Vagina (tissue), 2 donors: ENCODE measurements around the gene SPAG7. TPM values are rescaled to one million over a fixed set of nuclear protein-coding genes. Genes with fewer than 3 reads are reported as not detected.
"Not testable (repeated sequence)": the region's sequence is repeated elsewhere in the genome, so short reads cannot be mapped to it uniquely, and the experiment has no call there.

Source experiments
- DNase-seq, 2 donors: peaks; one replicate each; pipeline ENCODE4 v3.0.0-alpha.2; 2017; ENCODE audit errors: extremely low spot score in 2 of 2
- H3K27ac ChIP-seq: fragments of 200-600 bp; sonication (generic); one replicate; pipeline ENCODE4 v1.5.1; 2019
- H3K27me3 ChIP-seq: fragments of 200-600 bp; sonication (generic); one replicate; pipeline ENCODE4 v1.5.1; 2019
- H3K36me3 ChIP-seq, 2 donors: fragments of 200-600 bp; sonication (generic); one replicate each; pipeline ENCODE4 v1.5.1; 2017 to 2019
- H3K4me1 ChIP-seq: fragments of 200-600 bp; sonication (generic); one replicate; pipeline ENCODE4 v1.5.1; 2019
- H3K4me3 ChIP-seq, 2 donors: fragments of 200-600 bp; sonication (generic); 1 replicate in 1 of 2; 2 replicates in 1 of 2; pipeline ENCODE4 v1.5.1; 2016 to 2019
- H3K9me3 ChIP-seq: fragments of 200-600 bp; sonication (generic); one replicate; pipeline ENCODE4 v1.5.1; 2019
- POLR2A ChIP-seq, 2 donors: fragments of 450-650 bp; IDR thresholded peaks; one replicate each; pipeline ENCODE4 v1.6.1; 2017; ENCODE audit warnings: antibody characterized with exemption in 2 of 2, mild to moderate bottlenecking in 2 of 2, moderate library complexity in 2 of 2
- POLR2AphosphoS5 ChIP-seq, 2 donors: sonication (generic); formaldehyde crosslinking; IDR thresholded peaks; one replicate each; pipeline ENCODE4 v1.9.0; 2017; ENCODE audit warnings: antibody characterized with exemption in 2 of 2, mild to moderate bottlenecking in 2 of 2, low read depth in 1 of 2; ENCODE audit not compliant: insufficient read depth in 1 of 2
- intact Hi-C: fragments of 100-400 bp; cut with DNase I; formaldehyde crosslinking; loops from one replicate; pipeline ENCODE4 v1.15.1; 2023
- total RNA-seq: library from RNA; depleted of rRNA; stranded (reverse); fragments of >200 nt; gene quantifications from one replicate; pipeline ENCODE4 v1.2.3, GENCODE V29; 2016
- TF ChIP-seq, protein P1 (sequence below), 3 experiments: fragments of 450-650 bp in 2 of 3; fragments of 200-600 bp in 1 of 3; sonication (generic) in 1 of 3; IDR thresholded peaks; one replicate each; pipeline ENCODE4 v1.5.1; 2017 to 2019; ENCODE audit warnings: antibody characterized with exemption in 3 of 3, mild to moderate bottlenecking in 2 of 3, moderate library complexity in 2 of 3

Gene SPAG7
- total RNA-seq, 1 donor from 2014 or later = 34.6 TPM

DNA sequence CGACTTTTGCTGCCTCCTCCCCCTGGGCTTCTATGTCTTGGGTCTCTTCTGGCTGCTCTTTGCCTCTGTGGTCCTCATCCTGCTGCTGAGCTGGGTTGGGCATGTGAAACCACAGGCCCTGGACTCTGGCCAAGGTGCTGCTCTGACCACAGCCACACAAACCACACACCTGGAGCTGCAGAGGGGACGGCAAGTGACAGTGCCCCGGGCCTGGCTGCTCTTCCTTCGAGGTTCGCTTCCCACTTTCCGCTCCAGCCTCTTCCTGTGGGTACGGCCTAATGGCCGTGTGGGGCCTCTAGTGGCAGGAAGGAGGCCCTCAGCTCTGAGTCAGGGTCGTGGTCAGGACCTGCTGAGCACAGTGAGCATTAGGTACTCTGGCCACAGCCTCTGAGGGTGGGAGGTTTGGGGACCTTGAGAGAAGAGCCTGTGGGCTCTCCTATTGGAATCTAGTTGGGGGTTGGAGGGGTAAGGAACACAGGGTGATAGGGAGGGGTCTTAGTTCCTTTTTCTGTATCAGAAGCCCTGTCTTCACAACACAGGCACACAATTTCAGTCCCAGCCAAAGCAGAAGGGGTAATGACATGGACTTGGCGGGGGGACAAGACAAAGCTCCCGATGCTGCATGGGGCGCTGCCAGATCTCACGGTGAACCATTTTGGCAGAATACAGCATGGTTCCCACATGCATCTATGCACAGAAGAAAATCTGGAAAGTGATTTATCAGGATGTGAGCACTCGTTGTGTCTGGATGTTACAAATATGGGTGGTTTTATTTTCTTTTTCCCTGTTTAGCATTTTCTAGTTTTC lies 33.2 kb downstream of the SPAG7 start:
- H3K27me3 ChIP-seq = no peaks in the 10 kb centered on the region
- no peak overlapping the region for H3K27ac ChIP-seq
- DNase-seq = no peak
- no peak overlapping the region for H3K4me3 ChIP-seq
- intact Hi-C loops = no loop called here
- H3K4me1 ChIP-seq = peaks cover 27% of the 10 kb centered on the region
- no peaks in the 10 kb centered on the region for H3K9me3 ChIP-seq
- TF ChIP-seq POLR2AphosphoS5 (IDR thresholded peaks at IDR 0.05; ENCODE audit: insufficient read depth in 1 of 2, low read depth in 1 of 2) (no peak), POLR2A (IDR thresholded peaks at IDR 0.05) (no peak)
- TF ChIP-seq, protein P1, sequence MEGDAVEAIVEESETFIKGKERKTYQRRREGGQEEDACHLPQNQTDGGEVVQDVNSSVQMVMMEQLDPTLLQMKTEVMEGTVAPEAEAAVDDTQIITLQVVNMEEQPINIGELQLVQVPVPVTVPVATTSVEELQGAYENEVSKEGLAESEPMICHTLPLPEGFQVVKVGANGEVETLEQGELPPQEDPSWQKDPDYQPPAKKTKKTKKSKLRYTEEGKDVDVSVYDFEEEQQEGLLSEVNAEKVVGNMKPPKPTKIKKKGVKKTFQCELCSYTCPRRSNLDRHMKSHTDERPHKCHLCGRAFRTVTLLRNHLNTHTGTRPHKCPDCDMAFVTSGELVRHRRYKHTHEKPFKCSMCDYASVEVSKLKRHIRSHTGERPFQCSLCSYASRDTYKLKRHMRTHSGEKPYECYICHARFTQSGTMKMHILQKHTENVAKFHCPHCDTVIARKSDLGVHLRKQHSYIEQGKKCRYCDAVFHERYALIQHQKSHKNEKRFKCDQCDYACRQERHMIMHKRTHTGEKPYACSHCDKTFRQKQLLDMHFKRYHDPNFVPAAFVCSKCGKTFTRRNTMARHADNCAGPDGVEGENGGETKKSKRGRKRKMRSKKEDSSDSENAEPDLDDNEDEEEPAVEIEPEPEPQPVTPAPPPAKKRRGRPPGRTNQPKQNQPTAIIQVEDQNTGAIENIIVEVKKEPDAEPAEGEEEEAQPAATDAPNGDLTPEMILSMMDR (IDR thresholded peaks at IDR 0.05) = no peak
- H3K36me3 ChIP-seq = peaks cover 0 to 20% of the 10 kb centered on the region in 2 donors

DNA sequence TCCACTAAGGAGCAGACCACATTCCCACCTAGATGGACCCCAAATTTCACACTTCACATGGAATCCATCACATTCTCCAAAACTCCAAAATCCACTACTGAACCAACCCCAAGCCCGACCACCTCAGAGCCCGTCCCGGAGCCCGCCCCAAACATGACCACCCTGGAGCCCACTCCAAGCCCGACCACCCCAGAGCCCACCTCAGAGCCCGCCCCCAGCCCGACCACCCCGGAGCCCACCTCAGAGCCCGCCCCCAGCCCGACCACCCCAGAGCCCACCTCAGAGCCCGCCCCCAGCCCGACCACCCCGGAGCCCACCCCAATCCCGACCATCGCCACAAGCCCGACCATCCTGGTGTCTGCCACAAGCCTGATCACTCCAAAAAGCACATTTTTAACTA lies 34.0 kb downstream of the SPAG7 start:
- no peaks in the 10 kb centered on the region for H3K9me3 ChIP-seq
- TF ChIP-seq, protein P1 (IDR thresholded peaks at IDR 0.05) = no peak
- TF ChIP-seq POLR2A (IDR thresholded peaks at IDR 0.05) (no peak), POLR2AphosphoS5 (IDR thresholded peaks at IDR 0.05; ENCODE audit: insufficient read depth in 1 of 2, low read depth in 1 of 2) (no peak)
- H3K4me1 ChIP-seq = peaks cover 19% of the 10 kb centered on the region
- intact Hi-C loops = no loop called here
- DNase-seq = no peak
- no peak overlapping the region for H3K27ac ChIP-seq
- H3K36me3 ChIP-seq = peaks cover 0 to 20% of the 10 kb centered on the region in 2 donors
- no peak overlapping the region for H3K4me3 ChIP-seq
- no peaks in the 10 kb centered on the region for H3K27me3 ChIP-seq

DNA sequence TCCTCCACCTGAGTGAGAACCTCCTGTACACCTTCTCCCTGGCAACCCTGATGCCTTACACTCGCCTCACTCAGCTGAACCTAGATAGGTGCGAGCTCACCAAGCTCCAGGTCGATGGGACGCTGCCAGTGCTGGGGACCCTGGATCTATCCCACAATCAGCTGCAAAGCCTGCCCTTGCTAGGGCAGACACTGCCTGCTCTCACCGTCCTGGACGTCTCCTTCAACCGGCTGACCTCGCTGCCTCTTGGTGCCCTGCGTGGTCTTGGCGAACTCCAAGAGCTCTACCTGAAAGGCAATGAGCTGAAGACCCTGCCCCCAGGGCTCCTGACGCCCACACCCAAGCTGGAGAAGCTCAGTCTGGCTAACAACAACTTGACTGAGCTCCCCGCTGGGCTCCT lies 34.9 kb downstream of the SPAG7 start:
- Histone ChIP-seq H3K27ac (no peak overlapping the region), H3K4me1 (peaks cover 10% of the 10 kb centered on the region), H3K4me3 (no peak overlapping the region), H3K36me3 (peaks cover 0 to 14% of the 10 kb centered on the region in 2 donors), H3K9me3 (no peaks in the 10 kb centered on the region), H3K27me3 (no peaks in the 10 kb centered on the region)
- DNase-seq = no peak
- no peak for TF ChIP-seq POLR2A (IDR thresholded peaks at IDR 0.05)
- no peak for TF ChIP-seq POLR2AphosphoS5 (IDR thresholded peaks at IDR 0.05; ENCODE audit: insufficient read depth in 1 of 2, low read depth in 1 of 2)
- TF ChIP-seq, protein P1 (IDR thresholded peaks at IDR 0.05) = no peak
- intact Hi-C loops = no loop called here

DNA sequence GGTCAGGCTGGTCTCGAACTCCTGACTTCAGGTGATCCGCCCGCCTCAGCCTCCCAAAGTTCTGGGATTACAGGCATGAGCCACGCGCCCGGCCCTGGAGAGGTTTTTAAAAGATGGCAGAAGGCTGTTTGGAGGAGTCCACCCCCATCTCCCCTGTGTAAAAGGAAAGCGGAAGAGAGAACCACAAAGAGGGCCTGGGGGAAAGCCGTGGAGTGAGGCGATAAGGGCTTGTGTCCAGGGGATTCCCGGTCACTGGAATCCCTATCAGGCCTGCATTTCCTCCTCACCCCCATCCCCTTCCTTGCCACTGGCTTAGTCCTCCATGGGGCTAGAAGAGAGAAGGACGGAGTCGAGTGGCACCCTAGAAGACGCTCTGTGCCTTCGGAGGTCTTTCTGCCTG lies 35.7 kb downstream of the SPAG7 start, which contains the start of gene GP1BA:
Gene GP1BA (plus strand): TSS at position 315 of the 400 bp plus-strand sequence. CDS start 328 bp downstream, outside the sequence.
- H3K4me1 ChIP-seq = peaks cover 10% of the 10 kb centered on the region
- peaks cover 0 to 6% of the 10 kb centered on the region in 2 donors for H3K36me3 ChIP-seq
- no peak within 1 kb of the TSS for H3K4me3 ChIP-seq
- H3K27ac ChIP-seq = no peak within 1 kb of the TSS
- H3K27me3 ChIP-seq = no peaks in the 10 kb centered on the region
- H3K9me3 ChIP-seq = no peaks in the 10 kb centered on the region
- DNase-seq = no peak
- intact Hi-C loops = no loop called here
- TF ChIP-seq, protein P1 (IDR thresholded peaks at IDR 0.05) = no peak
- TF ChIP-seq POLR2A (IDR thresholded peaks at IDR 0.05) (no peak), POLR2AphosphoS5 (IDR thresholded peaks at IDR 0.05; ENCODE audit: insufficient read depth in 1 of 2, low read depth in 1 of 2) (no peak)

DNA sequence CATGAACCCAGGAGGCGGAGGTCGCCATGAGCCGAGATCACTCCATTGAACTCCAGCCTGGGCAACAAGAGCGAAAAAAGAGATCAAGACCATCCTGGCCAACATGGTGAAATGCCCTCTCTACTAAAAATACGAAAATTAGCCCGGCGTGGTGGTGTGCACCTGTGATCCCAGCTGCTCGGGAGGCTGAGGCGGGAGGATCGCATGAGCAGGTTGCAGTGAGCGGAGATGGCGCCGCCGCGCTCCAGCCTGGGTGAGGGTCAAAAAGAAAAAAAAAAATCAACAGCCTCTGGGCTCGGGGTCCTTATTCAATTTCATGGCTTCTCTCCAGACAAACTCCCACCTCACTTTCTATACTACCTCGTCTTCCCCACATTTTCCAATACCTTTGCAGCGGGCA lies 38.7 kb downstream of the SPAG7 start:
- Histone ChIP-seq H3K27ac (no peak overlapping the region), H3K27me3 (no peaks in the 10 kb centered on the region), H3K9me3 (no peaks in the 10 kb centered on the region), H3K4me1 (peaks cover 2% of the 10 kb centered on the region), H3K4me3 (no peak overlapping the region), H3K36me3 (no peaks in the 10 kb centered on the region)
- DNase-seq = no peak
- TF ChIP-seq POLR2AphosphoS5 (IDR thresholded peaks at IDR 0.05; ENCODE audit: insufficient read depth in 1 of 2, low read depth in 1 of 2) = no peak
- TF ChIP-seq POLR2A (IDR thresholded peaks at IDR 0.05) = no peak
- TF ChIP-seq, protein P1 (IDR thresholded peaks at IDR 0.05) = no peak
- intact Hi-C loops = no loop called here

DNA sequence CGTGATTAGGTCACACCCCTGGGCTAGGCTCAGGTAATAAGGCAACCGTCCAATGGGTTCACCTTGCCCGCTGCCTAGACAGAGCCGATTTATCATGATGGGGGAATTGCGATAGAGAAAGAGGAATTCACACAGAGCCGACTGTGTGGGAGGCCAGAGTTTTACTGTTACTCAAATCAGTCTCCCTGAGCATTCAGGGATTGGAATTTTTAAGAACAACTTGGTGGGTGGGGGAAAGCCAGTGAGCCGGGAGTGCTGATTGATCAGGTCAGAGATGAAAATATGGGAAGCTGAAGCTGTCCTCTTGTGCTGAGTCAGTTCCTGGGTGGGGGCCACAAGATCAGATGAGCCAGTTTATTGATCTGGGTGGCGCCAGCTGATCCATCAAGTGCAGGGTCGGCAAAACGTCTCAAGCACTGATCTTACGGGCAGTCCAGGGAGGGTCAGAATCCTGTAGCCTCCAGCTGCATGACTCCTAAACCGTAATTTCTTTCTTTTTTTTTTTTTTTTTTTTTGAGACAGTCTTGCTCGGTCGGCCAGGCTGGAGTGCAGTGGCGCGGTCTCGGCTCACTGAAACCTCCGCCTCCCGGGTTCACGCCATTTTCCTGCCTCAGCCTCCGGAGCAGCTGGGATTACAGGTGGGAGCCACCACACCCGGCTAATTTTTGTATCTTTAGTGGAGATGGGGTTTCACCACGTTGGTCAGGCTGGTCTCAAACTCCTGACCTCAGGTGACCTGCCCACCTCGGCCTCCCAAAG lies 40.9 kb downstream of the SPAG7 start:
- H3K27me3 ChIP-seq, intact Hi-C loops, H3K4me3 ChIP-seq, H3K9me3 ChIP-seq, DNase-seq, H3K27ac ChIP-seq, H3K36me3 ChIP-seq, H3K4me1 ChIP-seq: not testable (repeated sequence)
